Measurements from ENCODE around the gene DLEC1.

- TF ChIP-seq CTCF (IDR thresholded peaks at IDR 0.05): no peak
- TF ChIP-seq POLR2A (IDR thresholded peaks at IDR 0.05): no peak
Observed at GRCh38 chr3:38085311-38085942, 46.4 kb downstream of the DLEC1 start.
